Ishikawa (cell line): ENCODE results near the gene USH1C.

Experiments used
- CEBPB ChIP-seq: IDR thresholded peaks from 2 replicates; pipeline ENCODE4 v1.6.1; 2012
- CREB1 ChIP-seq: IDR thresholded peaks from 2 replicates; pipeline ENCODE4 v1.6.1; 2012; ENCODE audit warnings: low read depth
- EP300 ChIP-seq: IDR thresholded peaks from 2 replicates; pipeline ENCODE4 v1.6.1; 2012; ENCODE audit warnings: borderline replicate concordance
- TAF1 ChIP-seq: IDR thresholded peaks from 2 replicates; pipeline ENCODE4 v1.6.1; 2012; ENCODE audit warnings: low read depth, mild to moderate bottlenecking
- YY1 ChIP-seq: IDR thresholded peaks from 2 replicates; pipeline ENCODE4 v1.6.1; 2012; ENCODE audit warnings: low read depth
- TF ChIP-seq, protein P1 (sequence below): IDR thresholded peaks from 2 replicates; pipeline ENCODE4 v1.6.1; 2012; ENCODE audit warnings: low read depth, mild to moderate bottlenecking
- TF ChIP-seq, protein P2 (sequence below): IDR thresholded peaks from 2 replicates; pipeline ENCODE4 v1.6.1; 2012

DNA sequence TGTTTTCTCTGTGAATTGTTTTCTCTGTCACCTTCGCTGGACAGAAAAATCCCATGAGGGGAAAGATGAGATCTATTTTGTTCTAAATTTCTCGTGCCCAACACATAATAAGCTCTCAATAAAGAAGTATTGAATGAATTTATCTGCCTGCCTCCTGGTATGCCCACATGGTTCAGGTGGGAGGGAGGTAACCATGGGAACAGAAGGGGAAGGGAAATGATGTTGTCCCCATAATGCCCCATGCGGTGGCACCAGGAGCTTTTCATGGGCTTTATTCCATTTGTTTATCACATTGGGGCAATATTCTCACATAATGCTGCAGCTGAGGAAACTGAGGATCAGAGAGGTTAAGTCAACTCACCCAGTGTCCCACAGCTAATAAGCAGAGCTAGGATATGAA is 8.7 kb downstream of the USH1C start:
- TF ChIP-seq TAF1 (no peak), CREB1 (no peak), CEBPB (no peak), YY1 (no peak), EP300 (no peak)
- TF ChIP-seq, protein P1, sequence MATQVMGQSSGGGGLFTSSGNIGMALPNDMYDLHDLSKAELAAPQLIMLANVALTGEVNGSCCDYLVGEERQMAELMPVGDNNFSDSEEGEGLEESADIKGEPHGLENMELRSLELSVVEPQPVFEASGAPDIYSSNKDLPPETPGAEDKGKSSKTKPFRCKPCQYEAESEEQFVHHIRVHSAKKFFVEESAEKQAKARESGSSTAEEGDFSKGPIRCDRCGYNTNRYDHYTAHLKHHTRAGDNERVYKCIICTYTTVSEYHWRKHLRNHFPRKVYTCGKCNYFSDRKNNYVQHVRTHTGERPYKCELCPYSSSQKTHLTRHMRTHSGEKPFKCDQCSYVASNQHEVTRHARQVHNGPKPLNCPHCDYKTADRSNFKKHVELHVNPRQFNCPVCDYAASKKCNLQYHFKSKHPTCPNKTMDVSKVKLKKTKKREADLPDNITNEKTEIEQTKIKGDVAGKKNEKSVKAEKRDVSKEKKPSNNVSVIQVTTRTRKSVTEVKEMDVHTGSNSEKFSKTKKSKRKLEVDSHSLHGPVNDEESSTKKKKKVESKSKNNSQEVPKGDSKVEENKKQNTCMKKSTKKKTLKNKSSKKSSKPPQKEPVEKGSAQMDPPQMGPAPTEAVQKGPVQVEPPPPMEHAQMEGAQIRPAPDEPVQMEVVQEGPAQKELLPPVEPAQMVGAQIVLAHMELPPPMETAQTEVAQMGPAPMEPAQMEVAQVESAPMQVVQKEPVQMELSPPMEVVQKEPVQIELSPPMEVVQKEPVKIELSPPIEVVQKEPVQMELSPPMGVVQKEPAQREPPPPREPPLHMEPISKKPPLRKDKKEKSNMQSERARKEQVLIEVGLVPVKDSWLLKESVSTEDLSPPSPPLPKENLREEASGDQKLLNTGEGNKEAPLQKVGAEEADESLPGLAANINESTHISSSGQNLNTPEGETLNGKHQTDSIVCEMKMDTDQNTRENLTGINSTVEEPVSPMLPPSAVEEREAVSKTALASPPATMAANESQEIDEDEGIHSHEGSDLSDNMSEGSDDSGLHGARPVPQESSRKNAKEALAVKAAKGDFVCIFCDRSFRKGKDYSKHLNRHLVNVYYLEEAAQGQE = no peak
- TF ChIP-seq, protein P2, sequence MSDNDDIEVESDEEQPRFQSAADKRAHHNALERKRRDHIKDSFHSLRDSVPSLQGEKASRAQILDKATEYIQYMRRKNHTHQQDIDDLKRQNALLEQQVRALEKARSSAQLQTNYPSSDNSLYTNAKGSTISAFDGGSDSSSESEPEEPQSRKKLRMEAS = no peak
